Measurements from ENCODE around the gene BEND7. TPM values are rescaled to one million over a fixed set of nuclear protein-coding genes. Genes with fewer than 3 reads are reported as not detected.
"Not testable (repeated sequence)": the region's sequence is repeated elsewhere in the genome, so short reads cannot be mapped to it uniquely, and the experiment has no call there.

BEND7 gene
- total and polyA plus RNA-seq, 4 donors = 4.9 to 27.6 (median 10.4) TPM

DNA sequence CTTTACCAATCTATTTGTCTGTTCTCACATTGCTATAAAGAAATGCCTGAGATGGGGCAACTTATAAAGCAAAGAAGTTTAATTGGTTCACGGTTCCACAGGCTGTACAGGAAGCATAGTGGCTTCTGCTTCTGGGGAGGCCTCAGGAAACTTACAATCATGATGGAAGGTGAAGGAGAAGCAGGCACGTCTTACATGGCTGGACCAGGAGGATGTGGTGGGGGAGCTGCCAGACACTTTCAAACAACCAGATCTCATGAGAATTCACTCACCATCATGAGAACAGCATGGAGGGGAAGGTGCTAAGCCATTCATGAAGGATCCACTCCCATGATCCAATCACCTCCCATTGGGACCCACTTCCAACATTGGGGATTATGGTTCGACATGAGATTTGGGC, 115.9 kb downstream of the BEND7 start:
- WGBS, 2 donors = 87 to 90% methylated on average over 3 of the region's 3 CpGs
- Histone ChIP-seq H3K27ac (ENCODE audit: low read depth in 1 of 2, low read length in 1 of 2) (no peak overlapping the region), H3K4me1 (ENCODE audit: control insufficient read depth in 5 of 5, insufficient read depth in 5 of 5, low read length in 5 of 5) (no peaks in the 10 kb centered on the region), H3K27me3 (ENCODE audit: control insufficient read depth in 3 of 3, insufficient read depth in 3 of 3, low read length in 2 of 3) (no peaks in the 10 kb centered on the region), H3K9ac (ENCODE audit: insufficient read depth in 1 of 2, low read length in 2 of 2) (no peak overlapping the region), H3K4me3 (no peak overlapping the region), H3K9me3 (ENCODE audit: control insufficient read depth in 4 of 4, insufficient read depth in 3 of 4, low read length in 3 of 4) (peaks cover 0 to 2% (median 0%) of the 10 kb centered on the region in 4 donors), H3K36me3 (ENCODE audit: control insufficient read depth in 4 of 4, insufficient read depth in 4 of 4, low read length in 4 of 4) (no peaks in the 10 kb centered on the region)
- DNase-seq (no peak), ATAC-seq (ENCODE audit: insufficient read depth, low FRiP score) (no peak)
- TF ChIP-seq, protein P1, sequence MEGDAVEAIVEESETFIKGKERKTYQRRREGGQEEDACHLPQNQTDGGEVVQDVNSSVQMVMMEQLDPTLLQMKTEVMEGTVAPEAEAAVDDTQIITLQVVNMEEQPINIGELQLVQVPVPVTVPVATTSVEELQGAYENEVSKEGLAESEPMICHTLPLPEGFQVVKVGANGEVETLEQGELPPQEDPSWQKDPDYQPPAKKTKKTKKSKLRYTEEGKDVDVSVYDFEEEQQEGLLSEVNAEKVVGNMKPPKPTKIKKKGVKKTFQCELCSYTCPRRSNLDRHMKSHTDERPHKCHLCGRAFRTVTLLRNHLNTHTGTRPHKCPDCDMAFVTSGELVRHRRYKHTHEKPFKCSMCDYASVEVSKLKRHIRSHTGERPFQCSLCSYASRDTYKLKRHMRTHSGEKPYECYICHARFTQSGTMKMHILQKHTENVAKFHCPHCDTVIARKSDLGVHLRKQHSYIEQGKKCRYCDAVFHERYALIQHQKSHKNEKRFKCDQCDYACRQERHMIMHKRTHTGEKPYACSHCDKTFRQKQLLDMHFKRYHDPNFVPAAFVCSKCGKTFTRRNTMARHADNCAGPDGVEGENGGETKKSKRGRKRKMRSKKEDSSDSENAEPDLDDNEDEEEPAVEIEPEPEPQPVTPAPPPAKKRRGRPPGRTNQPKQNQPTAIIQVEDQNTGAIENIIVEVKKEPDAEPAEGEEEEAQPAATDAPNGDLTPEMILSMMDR (IDR thresholded peaks at IDR 0.05; ENCODE audit: control extremely low read depth, extremely low read depth) = no peak

DNA sequence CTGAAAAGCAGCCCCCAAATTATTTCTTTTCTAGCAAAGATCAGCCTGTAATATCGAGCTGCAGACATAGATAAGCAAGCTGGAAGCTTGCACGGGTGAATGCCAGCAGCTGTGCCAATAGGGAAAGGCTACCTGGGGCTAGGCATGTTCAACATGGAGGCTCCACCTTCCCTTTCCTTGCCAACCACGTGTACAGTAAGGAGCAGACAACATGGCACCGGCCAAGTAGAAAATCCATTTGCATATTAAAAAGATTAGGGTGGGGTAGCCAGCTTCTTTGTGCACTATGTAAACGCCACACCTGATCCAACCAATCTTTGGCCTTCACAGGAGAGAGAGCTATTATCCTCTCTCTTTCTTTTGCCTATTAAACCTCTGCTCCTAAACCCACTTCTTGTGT, 124.0 kb downstream of the BEND7 start:
- no peaks in the 10 kb centered on the region for H3K36me3 ChIP-seq (ENCODE audit: control insufficient read depth in 4 of 4, insufficient read depth in 4 of 4, low read length in 4 of 4)
- 60 to 73% methylated on average over 5 of the region's 5 CpGs for WGBS, 2 donors
- ATAC-seq (ENCODE audit: insufficient read depth, low FRiP score) (no peak), DNase-seq (no peak)
- no peaks in the 10 kb centered on the region for H3K9me3 ChIP-seq (ENCODE audit: control insufficient read depth in 4 of 4, insufficient read depth in 3 of 4, low read length in 3 of 4)
- no peaks in the 10 kb centered on the region for H3K4me1 ChIP-seq (ENCODE audit: control insufficient read depth in 5 of 5, insufficient read depth in 5 of 5, low read length in 5 of 5)
- no peaks in the 10 kb centered on the region for H3K27me3 ChIP-seq (ENCODE audit: control insufficient read depth in 3 of 3, insufficient read depth in 3 of 3, low read length in 2 of 3)
- no peak overlapping the region for H3K9ac ChIP-seq (ENCODE audit: insufficient read depth in 1 of 2, low read length in 2 of 2)
- H3K27ac ChIP-seq (ENCODE audit: low read depth in 1 of 2, low read length in 1 of 2) = no peak overlapping the region
- TF ChIP-seq, protein P1 (IDR thresholded peaks at IDR 0.05; ENCODE audit: control extremely low read depth, extremely low read depth) = no peak
- no peak overlapping the region for H3K4me3 ChIP-seq

DNA sequence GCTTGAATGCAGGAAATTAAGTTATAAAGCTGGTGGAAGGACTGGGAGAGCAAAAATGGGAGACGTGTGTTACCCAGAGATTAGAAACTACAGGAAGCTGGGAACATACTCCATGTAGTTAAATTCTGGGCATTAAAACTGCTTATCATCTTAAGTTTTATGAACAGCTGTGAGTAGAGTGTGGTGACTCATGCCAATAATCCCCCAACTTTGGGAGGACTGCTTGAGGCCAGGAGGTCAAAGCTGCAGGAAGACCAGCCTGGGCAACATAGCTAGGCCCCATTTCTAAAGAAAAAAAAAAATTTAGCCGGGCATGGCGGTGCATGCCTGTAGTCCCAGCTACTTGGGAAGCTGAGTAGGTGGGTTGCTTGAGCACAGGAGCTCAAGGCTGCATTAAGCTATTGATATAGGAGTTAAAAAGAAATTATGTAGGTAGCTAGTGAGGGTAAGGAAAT, 124.5 kb downstream of the BEND7 start:
- no peaks in the 10 kb centered on the region for H3K27me3 ChIP-seq (ENCODE audit: control insufficient read depth in 3 of 3, insufficient read depth in 3 of 3, low read length in 2 of 3)
- no peak overlapping the region for H3K4me3 ChIP-seq
- DNase-seq (peak in 1 of 3 donors; percentile 4), ATAC-seq (ENCODE audit: insufficient read depth, low FRiP score) (no peak)
- H3K9ac ChIP-seq (ENCODE audit: insufficient read depth in 1 of 2, low read length in 2 of 2) = no peak overlapping the region
- TF ChIP-seq, protein P1 (IDR thresholded peaks at IDR 0.05; ENCODE audit: control extremely low read depth, extremely low read depth) = no peak
- H3K4me1 ChIP-seq (ENCODE audit: control insufficient read depth in 5 of 5, insufficient read depth in 5 of 5, low read length in 5 of 5) = no peaks in the 10 kb centered on the region
- no peaks in the 10 kb centered on the region for H3K9me3 ChIP-seq (ENCODE audit: control insufficient read depth in 4 of 4, insufficient read depth in 3 of 4, low read length in 3 of 4)
- H3K27ac ChIP-seq (ENCODE audit: low read depth in 1 of 2, low read length in 1 of 2) = no peak overlapping the region
- 81 to 85% methylated on average over 3 of the region's 3 CpGs for WGBS, 2 donors
- H3K36me3 ChIP-seq (ENCODE audit: control insufficient read depth in 4 of 4, insufficient read depth in 4 of 4, low read length in 4 of 4) = no peaks in the 10 kb centered on the region

DNA sequence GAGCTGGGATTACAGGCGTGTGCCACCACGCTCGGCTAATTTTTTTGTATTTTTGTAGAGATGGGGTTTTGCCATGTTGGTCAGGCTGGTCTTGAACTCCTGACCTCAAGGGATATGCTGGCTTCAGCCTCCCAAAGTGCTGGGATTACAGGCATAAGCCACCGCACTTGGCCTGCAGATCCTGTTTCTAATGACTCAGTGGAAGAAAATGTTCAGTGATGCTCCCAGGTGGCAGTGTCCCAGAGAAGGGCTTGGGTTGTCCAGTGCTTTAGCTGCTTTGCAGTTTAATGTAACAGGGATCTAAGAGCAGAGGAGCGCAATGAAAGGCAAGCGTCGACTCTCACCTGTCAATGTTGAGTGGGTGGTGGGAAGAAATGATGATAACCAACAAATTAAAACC, 125.4 kb downstream of the BEND7 start:
- H3K27me3 ChIP-seq (ENCODE audit: control insufficient read depth in 3 of 3, insufficient read depth in 3 of 3, low read length in 2 of 3); H3K4me3 ChIP-seq; H3K9me3 ChIP-seq (ENCODE audit: control insufficient read depth in 4 of 4, insufficient read depth in 3 of 4, low read length in 3 of 4); H3K27ac ChIP-seq (ENCODE audit: low read depth in 1 of 2, low read length in 1 of 2); ATAC-seq (ENCODE audit: insufficient read depth, low FRiP score); DNase-seq; H3K4me1 ChIP-seq (ENCODE audit: control insufficient read depth in 5 of 5, insufficient read depth in 5 of 5, low read length in 5 of 5); H3K9ac ChIP-seq (ENCODE audit: insufficient read depth in 1 of 2, low read length in 2 of 2); H3K36me3 ChIP-seq (ENCODE audit: control insufficient read depth in 4 of 4, insufficient read depth in 4 of 4, low read length in 4 of 4): not testable (repeated sequence)
- 94 to 96% methylated on average over 7 of the region's 7 CpGs for WGBS, 2 donors

All from lung (tissue), 12 donors.